Measurements from ENCODE around the gene CDHR4.

Gene CDHR4

DNA sequence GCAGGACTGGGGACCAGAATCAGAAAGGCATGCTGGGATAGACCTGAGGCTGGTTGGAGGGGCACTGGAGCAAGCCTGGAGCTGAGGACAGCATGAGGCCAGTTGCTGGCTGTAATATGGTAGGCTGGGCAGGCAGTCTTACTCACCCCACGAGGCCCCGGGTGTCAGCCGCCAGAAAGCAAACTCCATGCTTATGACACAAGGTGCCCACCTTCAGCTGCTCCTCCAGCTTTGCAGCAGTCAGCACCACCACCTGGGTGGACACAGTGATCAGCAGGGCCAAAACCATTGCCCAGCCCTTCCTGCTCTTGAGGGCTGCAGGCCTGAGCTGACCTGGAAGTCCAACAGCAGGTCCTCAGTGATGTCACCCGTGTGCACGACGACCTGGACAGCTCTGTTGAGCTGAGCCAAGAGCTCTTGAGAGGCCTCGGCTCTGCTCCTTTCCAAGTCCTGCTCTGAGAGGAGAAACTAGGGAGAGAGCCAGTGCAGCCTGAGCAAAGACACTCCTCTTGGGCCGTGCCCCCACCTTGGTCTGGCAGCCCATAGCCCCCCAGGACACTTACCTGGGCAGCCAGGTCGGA is 13.3 kb upstream of the CDHR4 start:
- no peak for DNase-seq (ENCODE audit: low spot score)
- TF ChIP-seq, protein P1, sequence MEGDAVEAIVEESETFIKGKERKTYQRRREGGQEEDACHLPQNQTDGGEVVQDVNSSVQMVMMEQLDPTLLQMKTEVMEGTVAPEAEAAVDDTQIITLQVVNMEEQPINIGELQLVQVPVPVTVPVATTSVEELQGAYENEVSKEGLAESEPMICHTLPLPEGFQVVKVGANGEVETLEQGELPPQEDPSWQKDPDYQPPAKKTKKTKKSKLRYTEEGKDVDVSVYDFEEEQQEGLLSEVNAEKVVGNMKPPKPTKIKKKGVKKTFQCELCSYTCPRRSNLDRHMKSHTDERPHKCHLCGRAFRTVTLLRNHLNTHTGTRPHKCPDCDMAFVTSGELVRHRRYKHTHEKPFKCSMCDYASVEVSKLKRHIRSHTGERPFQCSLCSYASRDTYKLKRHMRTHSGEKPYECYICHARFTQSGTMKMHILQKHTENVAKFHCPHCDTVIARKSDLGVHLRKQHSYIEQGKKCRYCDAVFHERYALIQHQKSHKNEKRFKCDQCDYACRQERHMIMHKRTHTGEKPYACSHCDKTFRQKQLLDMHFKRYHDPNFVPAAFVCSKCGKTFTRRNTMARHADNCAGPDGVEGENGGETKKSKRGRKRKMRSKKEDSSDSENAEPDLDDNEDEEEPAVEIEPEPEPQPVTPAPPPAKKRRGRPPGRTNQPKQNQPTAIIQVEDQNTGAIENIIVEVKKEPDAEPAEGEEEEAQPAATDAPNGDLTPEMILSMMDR (conservative IDR thresholded peaks at IDR 0.05; ENCODE audit: low read depth) = no peak
- ChIA-PET POLR2A (ENCODE audit: low non-redundant PET) (no interaction called here), CTCF (interaction anchor here (0.5 kb wide), 1 partner anchor 519 kb away, joined by 4 read pairs; no protein-coding TSS in a partner anchor)
- peak overlapping the region; percentile 72 for H3K27ac ChIP-seq

DNA sequence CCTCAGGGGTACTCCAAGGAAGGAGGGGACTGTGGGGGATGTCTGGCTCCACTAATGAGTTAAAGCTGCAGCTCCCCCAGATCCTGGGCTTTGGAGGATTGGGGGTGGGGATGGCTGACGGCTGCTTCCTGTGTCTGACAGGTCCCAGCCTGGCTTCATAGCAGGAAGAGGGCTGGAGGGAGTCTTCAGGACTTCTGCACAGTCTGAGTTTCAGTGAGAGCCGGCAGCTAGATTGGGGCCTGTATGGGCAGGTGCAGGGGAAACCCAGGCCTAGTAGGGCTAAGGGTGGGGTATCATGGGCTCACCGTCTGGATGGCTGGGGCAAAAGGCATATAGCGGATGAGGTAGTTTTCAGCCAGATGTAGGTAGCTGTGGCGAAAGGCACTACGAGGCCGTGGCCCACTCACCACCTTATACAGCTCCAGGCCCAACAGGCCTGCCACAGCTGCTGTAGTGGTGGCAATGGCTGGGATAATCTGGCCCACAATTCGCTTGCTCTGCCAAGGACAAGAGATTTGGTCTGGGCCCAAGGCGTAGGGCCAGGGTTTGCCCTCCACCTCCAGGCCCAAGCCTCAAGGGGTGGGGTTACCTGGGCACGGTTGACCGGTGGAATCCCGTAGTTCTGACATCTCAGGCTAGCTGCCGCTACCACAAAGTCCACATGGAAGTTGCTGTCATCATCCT is 7.9 kb upstream of the CDHR4 start:
- no peak for DNase-seq (ENCODE audit: low spot score)
- TF ChIP-seq, protein P1 (conservative IDR thresholded peaks at IDR 0.05; ENCODE audit: low read depth) = no peak
- peak overlapping the region; percentile 98 for H3K27ac ChIP-seq
- ChIA-PET CTCF (no interaction called here), POLR2A (ENCODE audit: low non-redundant PET) (no interaction called here)

DNA sequence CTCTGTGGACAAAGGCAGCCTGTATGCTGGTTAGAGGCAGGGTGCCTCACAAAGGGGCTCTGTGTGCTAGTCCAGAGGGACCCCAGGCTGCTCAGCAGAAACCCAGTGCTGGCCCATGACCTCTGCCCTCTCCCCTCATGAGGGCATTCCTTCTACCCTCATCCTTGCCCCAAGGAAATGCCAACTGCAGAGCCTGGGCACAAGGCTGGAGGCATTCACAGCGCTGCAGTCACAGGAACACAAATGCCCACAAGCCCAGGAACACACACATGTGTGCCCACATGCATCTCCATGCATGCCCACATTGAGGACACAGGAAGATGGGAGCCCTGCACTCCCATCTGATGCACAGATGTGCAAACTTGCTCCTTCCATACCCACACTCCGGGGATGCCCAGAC is 7.2 kb upstream of the CDHR4 start:
- DNase-seq (ENCODE audit: low spot score) = no peak
- ChIA-PET POLR2A (ENCODE audit: low non-redundant PET) (no interaction called here), CTCF (no interaction called here)
- H3K27ac ChIP-seq = peak overlapping the region; percentile 98
- TF ChIP-seq, protein P1 (conservative IDR thresholded peaks at IDR 0.05; ENCODE audit: low read depth) = no peak

DNA sequence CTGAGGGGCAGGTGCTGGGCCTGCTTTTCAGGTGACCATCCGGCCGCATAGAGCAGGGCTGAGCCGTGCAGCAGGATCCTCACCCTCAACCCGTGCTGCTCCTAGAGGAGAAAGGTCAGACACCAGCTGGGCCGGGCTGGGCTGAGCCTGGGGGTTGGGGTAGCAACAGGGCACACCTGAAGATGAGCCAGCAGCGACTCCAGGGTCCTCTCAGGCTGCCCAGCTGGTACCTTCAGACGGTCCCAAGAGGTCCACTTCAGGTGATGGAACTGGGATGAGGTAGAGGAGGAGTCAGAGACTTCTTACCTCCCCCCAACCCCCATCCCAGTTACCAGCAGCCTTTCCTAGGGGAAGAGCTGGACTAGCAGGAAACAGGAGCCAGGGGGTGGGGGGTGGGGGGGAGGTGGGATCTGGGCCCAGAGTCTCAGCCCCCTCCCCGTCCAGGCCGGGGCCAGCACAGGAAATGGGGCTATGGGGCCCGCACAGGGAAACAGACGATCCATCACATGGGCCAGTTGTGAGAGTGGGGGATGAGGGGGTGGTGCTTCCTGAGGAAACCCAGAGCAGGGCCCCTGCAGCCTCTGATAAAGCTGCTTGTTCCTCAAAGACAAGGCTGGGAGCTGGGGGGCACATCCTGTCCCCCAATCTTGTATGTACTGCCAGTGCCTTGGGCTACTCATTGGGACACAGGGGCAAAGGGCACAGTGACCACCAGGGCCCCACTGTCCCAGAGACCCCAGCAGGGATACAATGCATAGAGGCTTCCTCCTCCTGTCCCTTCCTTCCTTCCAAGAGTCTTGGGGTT is 6.4 kb upstream of the CDHR4 start:
- CTCF ChIA-PET = interaction anchor here (0.6 to 0.9 kb wide), 2 partner anchors 33 to 130 kb away, joined by 3 to 9 read pairs; no protein-coding TSS in a partner anchor
- H3K27ac ChIP-seq = peak overlapping the region; percentile 98
- TF ChIP-seq, protein P1 (conservative IDR thresholded peaks at IDR 0.05; ENCODE audit: low read depth) = no peak
- POLR2A ChIA-PET (ENCODE audit: low non-redundant PET) = no interaction called here
- no peak for DNase-seq (ENCODE audit: low spot score)

DNA sequence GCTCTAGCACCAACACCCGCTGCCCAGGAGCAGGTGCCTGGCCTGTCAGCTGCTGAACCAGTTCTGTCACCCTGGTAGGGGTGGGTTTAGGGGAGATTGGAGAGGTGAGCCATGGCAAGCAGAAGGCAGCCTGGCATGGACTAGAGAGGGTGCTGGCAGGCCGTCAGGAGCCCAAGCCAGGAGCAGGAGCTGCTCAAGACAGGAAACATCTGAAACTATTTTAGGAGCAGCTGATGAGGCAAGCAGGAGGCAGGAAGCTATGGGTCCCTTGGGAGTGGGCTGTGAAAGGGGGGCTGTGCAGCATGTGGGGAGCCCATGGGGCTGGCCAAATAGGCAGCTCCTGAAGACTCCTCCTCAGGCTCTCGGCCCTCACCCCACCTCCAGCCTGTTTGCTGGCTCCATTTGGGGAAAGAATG is 5.7 kb upstream of the CDHR4 start:
- TF ChIP-seq, protein P1 (conservative IDR thresholded peaks at IDR 0.05; ENCODE audit: low read depth) = no peak
- peak overlapping the region; percentile 98 for H3K27ac ChIP-seq
- POLR2A ChIA-PET (ENCODE audit: low non-redundant PET) = no interaction called here
- no peak for DNase-seq (ENCODE audit: low spot score)
- CTCF ChIA-PET = interaction anchor here (0.6 to 0.9 kb wide), 3 partner anchors 34 to 124 kb away, joined by 3 to 4 read pairs (median 3); partner anchors contain the start of gene MON1A

All from RWPE1 (cell line).